NCI-H2171 treated with DMSO at 0.1 percent for 48 hours (cell line): Measurements from ENCODE around the gene FREY1.

Experiments
- DNase-seq: peaks from one replicate; lab custom pipeline; 2025; lab: John Stamatoyannopoulos, UW

The FREY1 gene

GRCh38 chr11:45894555-45895247, 12.4 kb downstream of the FREY1 start:
- DNase-seq: no peak

GRCh38 chr11:45892856-45893255, 14.2 kb downstream of the FREY1 start:
- no peak for DNase-seq

GRCh38 chr11:45890886-45891550, 16.1 kb downstream of the FREY1 start:
- DNase-seq: no peak

- DNase-seq: no peak
Observed at GRCh38 chr11:45889966-45890365, 17.1 kb downstream of the FREY1 start.

- DNase-seq: no peak
Observed at GRCh38 chr11:45889555-45889954, 17.5 kb downstream of the FREY1 start.

- DNase-seq: no peak
Observed at GRCh38 chr11:45887587-45887986, 19.5 kb downstream of the FREY1 start.

- DNase-seq: peak; percentile 16
Observed at GRCh38 chr11:45886816-45887520, 20.1 kb downstream of the FREY1 start.

- peak; percentile 38 for DNase-seq
Observed at GRCh38 chr11:45885921-45886721, 20.9 kb downstream of the FREY1 start.

- DNase-seq: peak; percentile 73
Observed at GRCh38 chr11:45885274-45885920, 21.7 kb downstream of the FREY1 start, which contains the start of gene MAPK8IP1. Gene MAPK8IP1 (plus strand): TSS chr11:45885651. CDS start chr11:45885821, 170 bp downstream.

- no peak for DNase-seq
Observed at GRCh38 chr11:45884596-45885185, 22.4 kb downstream of the FREY1 start.

GRCh38 chr11:45881708-45882368, 25.2 kb downstream of the FREY1 start:
- DNase-seq: no peak

- DNase-seq: peak; percentile 77
Observed at GRCh38 chr11:45880772-45881570, 26.1 kb downstream of the FREY1 start.

- DNase-seq: peak; percentile 72
Observed at GRCh38 chr11:45879803-45880686, 27.0 kb downstream of the FREY1 start.

GRCh38 chr11:45877845-45878244, 29.2 kb downstream of the FREY1 start:
- no peak for DNase-seq

- no peak for DNase-seq
Observed at GRCh38 chr11:45877221-45877620, 29.9 kb downstream of the FREY1 start.

GRCh38 chr11:45876401-45876800, 30.7 kb downstream of the FREY1 start:
- DNase-seq: no peak

GRCh38 chr11:45872651-45873356, 34.3 kb downstream of the FREY1 start:
- DNase-seq: peak; percentile 60

GRCh38 chr11:45871638-45872037, 35.4 kb downstream of the FREY1 start:
- DNase-seq: no peak
